GM21717 (cell line): ENCODE data around the gene SEC63.

Experiments used
- ATAC-seq: cut with Tn5 transposase; IDR thresholded peaks from one replicate; pipeline ENCODE4 v1.9.1; 2021; ENCODE audit warnings: mild to moderate bottlenecking, moderate library complexity; ENCODE audit not compliant: unreplicated experiment

The SEC63 gene

DNA sequence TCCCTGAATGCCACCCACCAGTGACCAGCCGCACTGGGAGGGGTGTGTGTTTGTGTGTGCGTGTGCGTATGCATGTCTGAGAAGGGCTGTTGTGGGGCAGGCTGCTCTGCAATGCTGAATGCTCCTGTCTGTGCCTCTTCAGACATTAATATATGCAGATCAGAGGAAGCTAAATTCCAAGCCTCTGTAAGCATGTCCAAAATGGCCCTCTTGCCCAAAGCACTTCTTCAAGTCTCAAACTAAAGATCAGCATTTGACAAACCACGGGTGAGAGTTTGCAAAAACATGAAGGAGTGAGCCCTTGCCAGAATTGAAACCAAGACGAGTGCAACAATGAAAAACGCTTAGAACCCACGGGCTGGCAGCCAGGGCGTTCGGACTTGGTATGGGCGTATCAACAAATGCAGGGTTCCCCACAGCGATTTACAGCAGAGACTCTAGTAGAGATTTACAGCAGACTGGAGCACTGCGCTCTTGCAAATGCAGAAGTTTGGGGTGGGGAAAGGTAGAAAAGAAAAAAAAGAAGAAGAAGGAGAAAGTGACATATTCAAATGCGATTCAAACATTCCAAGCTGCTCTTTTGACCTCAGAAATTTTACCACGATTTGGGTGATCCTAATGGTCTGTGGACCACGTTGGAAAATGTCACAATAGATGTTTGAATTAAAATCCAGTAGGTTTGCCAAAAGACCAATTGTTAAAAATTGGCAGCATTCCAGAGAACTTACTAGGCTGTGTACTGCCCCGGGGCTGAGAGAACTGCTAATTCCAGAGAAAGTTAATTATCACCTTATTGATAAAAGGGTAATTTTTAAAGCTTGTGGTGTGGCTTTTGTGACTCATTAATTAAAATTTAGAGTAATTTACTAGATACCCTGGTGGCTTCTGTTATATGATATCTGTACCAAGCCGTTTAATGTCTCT, 137.4 kb downstream of the SEC63 start:
- no peak for ATAC-seq

DNA sequence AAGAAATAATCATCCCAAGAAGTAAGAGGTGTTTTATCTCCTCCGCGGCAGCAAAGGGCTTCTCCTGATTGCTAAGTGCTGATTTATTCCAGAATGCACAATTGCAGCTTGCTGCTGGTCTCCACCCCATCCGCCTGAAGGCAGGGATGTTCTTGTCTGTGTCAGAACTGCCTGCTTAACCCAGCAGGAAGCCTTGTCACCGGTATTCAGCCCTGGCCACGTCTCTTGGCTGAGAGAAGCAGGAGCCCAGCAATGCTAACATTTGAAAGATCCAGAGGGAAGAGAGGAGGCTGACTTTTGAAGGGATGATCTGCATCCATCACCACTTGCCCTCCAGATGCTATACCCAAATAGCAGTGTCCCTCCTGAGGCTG, 138.1 kb downstream of the SEC63 start:
- no peak for ATAC-seq

DNA sequence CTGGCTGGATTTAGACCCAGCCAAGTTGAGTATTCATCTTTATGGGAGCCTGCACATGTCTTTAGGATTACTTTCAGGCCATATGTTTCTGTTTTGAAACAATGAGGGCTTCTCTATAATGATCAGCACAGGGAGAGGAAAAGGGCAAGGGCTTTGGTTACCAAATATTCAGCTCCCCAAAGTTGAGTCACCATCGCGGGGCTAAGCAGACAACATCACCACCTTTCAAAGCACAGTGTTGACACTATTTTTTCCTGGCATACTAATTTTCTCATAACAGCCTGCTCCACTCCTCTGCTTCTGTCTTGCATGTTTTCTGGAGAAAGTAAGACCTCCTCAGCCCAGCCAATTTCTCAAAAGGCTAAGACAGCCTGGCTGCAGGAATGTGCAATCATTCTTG, 138.8 kb downstream of the SEC63 start:
- no peak for ATAC-seq

DNA sequence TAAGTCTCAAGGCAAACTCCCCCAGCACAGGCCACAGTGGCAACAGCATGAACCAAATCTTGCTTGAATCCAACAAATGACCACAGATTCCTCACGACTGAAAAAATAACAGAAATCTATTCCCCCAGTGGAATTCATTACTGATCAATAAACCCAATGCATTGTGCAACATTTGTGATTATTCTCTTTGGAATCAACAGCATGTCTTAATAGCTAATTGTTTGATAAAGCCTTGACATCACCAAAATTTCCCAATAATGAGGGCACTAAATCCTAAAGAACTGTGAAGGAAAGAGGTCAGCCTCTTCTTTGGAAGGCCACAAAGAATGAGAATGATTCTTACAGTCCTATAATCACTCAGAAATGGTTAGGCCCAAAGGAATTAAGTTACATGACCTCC, 139.7 kb downstream of the SEC63 start:
- no peak for ATAC-seq

DNA sequence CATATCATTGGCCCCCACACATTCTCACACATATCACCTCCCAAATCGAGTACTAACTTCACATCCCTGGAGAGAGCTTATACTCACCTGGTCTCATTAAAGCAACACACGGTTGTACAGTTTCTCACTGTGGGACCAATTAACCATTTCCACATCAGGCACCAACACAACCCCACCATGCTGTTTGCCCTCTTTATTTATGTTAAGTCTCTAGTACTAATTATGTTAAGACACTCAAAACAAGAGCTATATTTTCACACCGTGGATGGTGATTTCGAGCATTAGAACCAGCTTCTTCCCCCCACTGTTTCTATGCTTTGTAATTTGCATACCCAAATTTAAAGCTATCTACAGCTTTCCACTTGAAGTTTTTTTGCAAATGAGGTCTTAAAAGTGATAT, 140.2 kb downstream of the SEC63 start:
- no peak for ATAC-seq
